ENCODE data around the gene DNMT3A. TPM values are rescaled to one million over a fixed set of nuclear protein-coding genes. Genes with fewer than 3 reads are reported as not detected.

DNMT3A gene
- total RNA-seq, 1 donor from 2014 or later, result 49.9 TPM

GRCh38 chr2:25204190-25204838 is 137.4 kb downstream of the DNMT3A start:
- Mint-ChIP-seq H3K27me3 (no peaks in the 10 kb centered on the region), H3K27ac (no peak overlapping the region), H3K9me3 (no peaks in the 10 kb centered on the region), H3K36me3 (ENCODE audit: low read depth) (no peaks in the 10 kb centered on the region), H3K4me1 (peaks cover 44% of the 10 kb centered on the region), H3K4me3 (peak overlapping the region; percentile 55)
- POLR2A ChIA-PET, result interaction anchor here (0.6 to 1.4 kb wide), 5 partner anchors 12 to 199 kb away, joined by 3 to 4 read pairs (median 3); no protein-coding TSS in a partner anchor
- peak; percentile 68 for DNase-seq
- intact Hi-C loops (cut with micrococcal nuclease), result no loop called here
- TF ChIP-seq, protein P1, sequence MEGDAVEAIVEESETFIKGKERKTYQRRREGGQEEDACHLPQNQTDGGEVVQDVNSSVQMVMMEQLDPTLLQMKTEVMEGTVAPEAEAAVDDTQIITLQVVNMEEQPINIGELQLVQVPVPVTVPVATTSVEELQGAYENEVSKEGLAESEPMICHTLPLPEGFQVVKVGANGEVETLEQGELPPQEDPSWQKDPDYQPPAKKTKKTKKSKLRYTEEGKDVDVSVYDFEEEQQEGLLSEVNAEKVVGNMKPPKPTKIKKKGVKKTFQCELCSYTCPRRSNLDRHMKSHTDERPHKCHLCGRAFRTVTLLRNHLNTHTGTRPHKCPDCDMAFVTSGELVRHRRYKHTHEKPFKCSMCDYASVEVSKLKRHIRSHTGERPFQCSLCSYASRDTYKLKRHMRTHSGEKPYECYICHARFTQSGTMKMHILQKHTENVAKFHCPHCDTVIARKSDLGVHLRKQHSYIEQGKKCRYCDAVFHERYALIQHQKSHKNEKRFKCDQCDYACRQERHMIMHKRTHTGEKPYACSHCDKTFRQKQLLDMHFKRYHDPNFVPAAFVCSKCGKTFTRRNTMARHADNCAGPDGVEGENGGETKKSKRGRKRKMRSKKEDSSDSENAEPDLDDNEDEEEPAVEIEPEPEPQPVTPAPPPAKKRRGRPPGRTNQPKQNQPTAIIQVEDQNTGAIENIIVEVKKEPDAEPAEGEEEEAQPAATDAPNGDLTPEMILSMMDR (IDR thresholded peaks at IDR 0.05), result no peak
- CTCF ChIA-PET, result interaction anchor here (0.9 to 1.3 kb wide), 4 partner anchors 24 to 138 kb away, joined by 3 to 6 read pairs (median 4); no protein-coding TSS in a partner anchor
- ATAC-seq (ENCODE audit: low read depth), result peak; percentile 90

GRCh38 chr2:25202275-25202674 is 139.4 kb downstream of the DNMT3A start:
- intact Hi-C loops (cut with micrococcal nuclease), result loop anchor here (2.0 kb wide), 1 partner anchor 25 kb away; no protein-coding TSS in a partner anchor
- no peaks in the 10 kb centered on the region for H3K9me3 Mint-ChIP-seq
- H3K4me1 Mint-ChIP-seq, result peaks cover 27% of the 10 kb centered on the region
- ATAC-seq (ENCODE audit: low read depth), result no peak
- no peak overlapping the region for H3K27ac Mint-ChIP-seq
- H3K27me3 Mint-ChIP-seq, result no peaks in the 10 kb centered on the region
- no peak for DNase-seq
- TF ChIP-seq, protein P1 (IDR thresholded peaks at IDR 0.05), result no peak
- CTCF ChIA-PET, result no interaction called here
- H3K4me3 Mint-ChIP-seq, result no peak overlapping the region
- H3K36me3 Mint-ChIP-seq (ENCODE audit: low read depth), result no peaks in the 10 kb centered on the region
- POLR2A ChIA-PET, result interaction anchor here (0.6 to 0.7 kb wide), 2 partner anchors 13 to 110 kb away, joined by 3 to 5 read pairs; no protein-coding TSS in a partner anchor

DNA sequence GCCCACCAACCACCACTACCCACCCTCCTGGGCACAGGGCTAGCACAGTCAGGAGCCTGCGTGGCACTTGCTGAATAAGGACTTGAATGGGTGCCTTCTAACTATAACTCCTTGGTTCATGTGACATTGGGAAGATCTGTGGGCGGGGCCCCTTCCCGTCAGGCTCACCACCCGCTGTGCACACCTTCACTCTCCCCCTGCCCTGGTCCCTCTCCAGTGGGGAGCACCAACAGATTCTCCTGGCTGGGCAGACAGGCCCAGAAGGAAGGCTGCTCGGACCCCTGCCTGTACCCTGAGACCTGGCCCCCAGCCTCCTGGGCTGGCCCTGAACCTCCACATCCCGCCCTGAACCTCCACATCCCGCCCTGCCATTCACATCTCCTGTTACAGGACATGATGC is 139.9 kb downstream of the DNMT3A start:
- Mint-ChIP-seq H3K36me3 (ENCODE audit: low read depth) (no peaks in the 10 kb centered on the region), H3K4me1 (peaks cover 22% of the 10 kb centered on the region), H3K27me3 (no peaks in the 10 kb centered on the region), H3K27ac (no peak overlapping the region), H3K4me3 (no peak overlapping the region), H3K9me3 (no peaks in the 10 kb centered on the region)
- TF ChIP-seq, protein P1 (IDR thresholded peaks at IDR 0.05), result no peak
- DNase-seq (no peak), ATAC-seq (ENCODE audit: low read depth) (no peak)
- ChIA-PET POLR2A (no interaction called here), CTCF (no interaction called here)
- intact Hi-C loops (cut with micrococcal nuclease), result loop anchor here (2.0 kb wide), 1 partner anchor 25 kb away; no protein-coding TSS in a partner anchor

- Mint-ChIP-seq H3K36me3 (ENCODE audit: low read depth) (no peaks in the 10 kb centered on the region), H3K9me3 (no peaks in the 10 kb centered on the region), H3K4me1 (peaks cover 24% of the 10 kb centered on the region), H3K4me3 (no peak overlapping the region), H3K27me3 (no peaks in the 10 kb centered on the region), H3K27ac (no peak overlapping the region)
- DNase-seq (no peak), ATAC-seq (ENCODE audit: low read depth) (no peak)
- TF ChIP-seq, protein P1 (IDR thresholded peaks at IDR 0.05), result no peak
- CTCF ChIA-PET, result no interaction called here
- POLR2A ChIA-PET, result no interaction called here
- intact Hi-C loops (cut with micrococcal nuclease), result no loop called here
Measured at GRCh38 chr2:25201265-25201664, 140.5 kb downstream of the DNMT3A start.

DNA sequence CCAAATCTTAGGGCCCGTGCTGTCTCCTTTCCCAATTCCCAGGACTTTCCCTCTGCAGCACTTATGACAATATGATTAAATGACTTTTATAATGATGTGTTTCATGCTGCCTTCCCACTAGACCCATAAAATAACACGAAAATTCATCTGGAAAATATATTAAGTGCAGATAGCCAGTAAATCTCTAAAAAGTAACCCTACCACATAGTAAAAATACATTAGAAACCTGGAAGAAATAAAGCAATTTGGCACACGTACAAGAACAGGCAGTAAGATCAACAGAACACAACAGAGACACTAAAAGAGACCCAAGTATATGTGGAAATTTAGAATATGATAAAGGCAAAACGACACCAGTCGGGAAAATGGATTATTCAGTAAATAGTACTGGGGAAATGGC is 143.1 kb downstream of the DNMT3A start:
- DNase-seq (no peak), ATAC-seq (ENCODE audit: low read depth) (no peak)
- ChIA-PET POLR2A (no interaction called here), CTCF (no interaction called here)
- Mint-ChIP-seq H3K4me3 (no peak overlapping the region), H3K27ac (no peak overlapping the region), H3K9me3 (no peaks in the 10 kb centered on the region), H3K27me3 (no peaks in the 10 kb centered on the region), H3K36me3 (ENCODE audit: low read depth) (no peaks in the 10 kb centered on the region), H3K4me1 (peaks cover 19% of the 10 kb centered on the region)
- TF ChIP-seq, protein P1 (IDR thresholded peaks at IDR 0.05), result no peak
- intact Hi-C loops (cut with micrococcal nuclease), result no loop called here

All from activated B cell treated with CpG ODN at 0.5 μM for 24 hours (primary cell).